ENCODE data around the gene TNFAIP1.

DNA sequence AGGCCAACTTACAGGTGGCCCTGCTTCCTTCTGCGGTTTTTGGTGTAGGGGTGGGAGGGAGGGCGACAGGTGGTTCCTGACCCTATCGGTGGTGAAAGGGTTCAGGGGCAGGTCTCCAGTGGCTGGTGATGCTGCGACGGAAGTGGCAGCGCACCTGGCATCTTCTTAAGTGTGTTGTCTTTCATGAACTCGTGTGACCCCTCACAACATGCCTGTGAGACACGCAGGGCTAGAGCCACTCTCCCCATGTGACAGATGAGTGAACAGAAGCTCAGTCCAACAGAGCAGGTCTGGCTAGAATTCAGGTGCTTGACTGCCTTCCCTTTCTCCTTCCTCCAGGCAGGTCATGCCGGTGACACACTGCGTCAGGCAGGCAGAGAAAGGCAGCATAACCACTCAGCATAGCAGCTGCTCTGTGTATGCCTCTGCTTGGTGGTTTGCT is 8.0 kb downstream of the TNFAIP1 start:
- TF ChIP-seq, protein P1, sequence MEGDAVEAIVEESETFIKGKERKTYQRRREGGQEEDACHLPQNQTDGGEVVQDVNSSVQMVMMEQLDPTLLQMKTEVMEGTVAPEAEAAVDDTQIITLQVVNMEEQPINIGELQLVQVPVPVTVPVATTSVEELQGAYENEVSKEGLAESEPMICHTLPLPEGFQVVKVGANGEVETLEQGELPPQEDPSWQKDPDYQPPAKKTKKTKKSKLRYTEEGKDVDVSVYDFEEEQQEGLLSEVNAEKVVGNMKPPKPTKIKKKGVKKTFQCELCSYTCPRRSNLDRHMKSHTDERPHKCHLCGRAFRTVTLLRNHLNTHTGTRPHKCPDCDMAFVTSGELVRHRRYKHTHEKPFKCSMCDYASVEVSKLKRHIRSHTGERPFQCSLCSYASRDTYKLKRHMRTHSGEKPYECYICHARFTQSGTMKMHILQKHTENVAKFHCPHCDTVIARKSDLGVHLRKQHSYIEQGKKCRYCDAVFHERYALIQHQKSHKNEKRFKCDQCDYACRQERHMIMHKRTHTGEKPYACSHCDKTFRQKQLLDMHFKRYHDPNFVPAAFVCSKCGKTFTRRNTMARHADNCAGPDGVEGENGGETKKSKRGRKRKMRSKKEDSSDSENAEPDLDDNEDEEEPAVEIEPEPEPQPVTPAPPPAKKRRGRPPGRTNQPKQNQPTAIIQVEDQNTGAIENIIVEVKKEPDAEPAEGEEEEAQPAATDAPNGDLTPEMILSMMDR (IDR thresholded peaks at IDR 0.05) = no peak
- TF ChIP-seq POLR2A (IDR thresholded peaks at IDR 0.05) = no peak
